Karpas-422 (cell line): ENCODE measurements around the gene PIEZO1. TPM values are rescaled to one million over a fixed set of nuclear protein-coding genes. Genes with fewer than 3 reads are reported as not detected.

Experiments
- DNase-seq: peaks from one replicate; pipeline ENCODE4 v3.0.0-alpha.2; 2015
- H2AFZ ChIP-seq: fragments of 200-600 bp; sonication (generic); 2 replicates; pipeline ENCODE4 v1.6.1; 2014; ENCODE audit warnings: antibody characterized with exemption, low read length, mixed read lengths
- H3K27ac ChIP-seq: fragments of 200-600 bp; sonication (generic); 2 replicates; pipeline ENCODE4 v1.5.1; 2014; ENCODE audit warnings: mild to moderate bottlenecking, low read length, moderate library complexity
- H3K27me3 ChIP-seq: fragments of 200-600 bp; sonication (generic); 2 replicates; pipeline ENCODE4 v1.6.1; 2014; ENCODE audit warnings: low read length, mixed read lengths
- H3K36me3 ChIP-seq: fragments of 200-600 bp; sonication (generic); 2 replicates; pipeline ENCODE4 v1.6.1; 2014; ENCODE audit warnings: low read length, mixed read lengths; ENCODE audit not compliant: insufficient read depth
- H3K4me1 ChIP-seq: fragments of 200-600 bp; sonication (generic); 2 replicates; pipeline ENCODE4 v1.6.1; 2014; ENCODE audit warnings: mild to moderate bottlenecking, low read length, mixed read lengths
- H3K4me2 ChIP-seq: fragments of 200-600 bp; sonication (generic); 2 replicates; pipeline ENCODE4 v1.6.1; 2014; ENCODE audit warnings: low read length, low read depth, mild to moderate bottlenecking; ENCODE audit not compliant: poor library complexity, severe bottlenecking
- H3K4me3 ChIP-seq: fragments of 200-600 bp; sonication (generic); 2 replicates; pipeline ENCODE4 v1.5.1; 2014; ENCODE audit warnings: mild to moderate bottlenecking, antibody characterized with exemption, low read length, mixed read lengths
- H3K79me2 ChIP-seq: fragments of 200-600 bp; sonication (generic); 2 replicates; pipeline ENCODE4 v1.6.1; 2014; ENCODE audit warnings: mild to moderate bottlenecking, low read length, mixed read lengths
- H3K9ac ChIP-seq: fragments of 200-600 bp; sonication (generic); 2 replicates; pipeline ENCODE4 v1.6.0; 2014; ENCODE audit warnings: low read length
- H3K9me2 ChIP-seq: fragments of 200-600 bp; sonication (generic), shearing (Covaris generic); replicated peaks from 2 replicates; pipeline ENCODE4 v1.6.0; 2014; ENCODE audit warnings: mild to moderate bottlenecking, low read length, moderate library complexity; ENCODE audit not compliant: insufficient read depth
- H3K9me3 ChIP-seq: fragments of 300-700, 200-600 bp; sonication (generic); 2 replicates; pipeline ENCODE4 v1.6.1; 2014; ENCODE audit warnings: low read length, mixed read lengths
- H4K20me1 ChIP-seq: fragments of 200-600 bp; sonication (generic); 2 replicates; pipeline ENCODE4 v1.6.1; 2014; ENCODE audit warnings: mild to moderate bottlenecking, antibody characterized with exemption, low read length, low read depth; ENCODE audit not compliant: insufficient read depth
- total RNA-seq: library from RNA; depleted of rRNA; stranded (reverse); fragments of >200 nt; shearing (Covaris generic); gene quantifications from 2 replicates; pipeline ENCODE4 v1.2.3, GENCODE V29; 2014; ENCODE audit warnings: low replicate concordance

PIEZO1 gene
- total RNA-seq, 1 experiment from 2014 or later = 1.8 TPM

GRCh38 chr16:88715312-88716190 lies 69.5 kb downstream of the PIEZO1 start:
- Histone ChIP-seq H3K4me2 (no peak overlapping the region), H4K20me1 (no peaks in the 10 kb centered on the region), H3K27ac (no peak overlapping the region), H3K79me2 (no peaks in the 10 kb centered on the region), H3K4me1 (no peaks in the 10 kb centered on the region), H3K27me3 (no peaks in the 10 kb centered on the region), H3K36me3 (no peaks in the 10 kb centered on the region), H3K9me3 (no peaks in the 10 kb centered on the region), H3K9me2 (no peaks in the 10 kb centered on the region), H2AFZ (no peak overlapping the region), H3K9ac (no peak overlapping the region), H3K4me3 (no peak overlapping the region)
- DNase-seq = no peak

GRCh38 chr16:88714420-88715302 lies 70.4 kb downstream of the PIEZO1 start:
- H3K9me2 ChIP-seq = no peaks in the 10 kb centered on the region
- H3K79me2 ChIP-seq = no peaks in the 10 kb centered on the region
- H3K4me3 ChIP-seq = no peak overlapping the region
- H3K4me1 ChIP-seq = no peaks in the 10 kb centered on the region
- no peaks in the 10 kb centered on the region for H3K9me3 ChIP-seq
- H3K36me3 ChIP-seq = no peaks in the 10 kb centered on the region
- no peak overlapping the region for H3K27ac ChIP-seq
- H2AFZ ChIP-seq = no peak overlapping the region
- no peak overlapping the region for H3K4me2 ChIP-seq
- DNase-seq = no peak
- H3K9ac ChIP-seq = no peak overlapping the region
- no peaks in the 10 kb centered on the region for H3K27me3 ChIP-seq
- no peaks in the 10 kb centered on the region for H4K20me1 ChIP-seq

GRCh38 chr16:88713568-88714419 lies 71.2 kb downstream of the PIEZO1 start:
- Histone ChIP-seq H3K27ac (no peak overlapping the region), H2AFZ (no peak overlapping the region), H3K4me1 (no peaks in the 10 kb centered on the region), H3K4me2 (no peak overlapping the region), H3K9ac (no peak overlapping the region), H3K9me3 (no peaks in the 10 kb centered on the region), H4K20me1 (no peaks in the 10 kb centered on the region), H3K4me3 (no peak overlapping the region), H3K9me2 (no peaks in the 10 kb centered on the region), H3K79me2 (no peaks in the 10 kb centered on the region), H3K36me3 (no peaks in the 10 kb centered on the region), H3K27me3 (no peaks in the 10 kb centered on the region)
- no peak for DNase-seq

DNA sequence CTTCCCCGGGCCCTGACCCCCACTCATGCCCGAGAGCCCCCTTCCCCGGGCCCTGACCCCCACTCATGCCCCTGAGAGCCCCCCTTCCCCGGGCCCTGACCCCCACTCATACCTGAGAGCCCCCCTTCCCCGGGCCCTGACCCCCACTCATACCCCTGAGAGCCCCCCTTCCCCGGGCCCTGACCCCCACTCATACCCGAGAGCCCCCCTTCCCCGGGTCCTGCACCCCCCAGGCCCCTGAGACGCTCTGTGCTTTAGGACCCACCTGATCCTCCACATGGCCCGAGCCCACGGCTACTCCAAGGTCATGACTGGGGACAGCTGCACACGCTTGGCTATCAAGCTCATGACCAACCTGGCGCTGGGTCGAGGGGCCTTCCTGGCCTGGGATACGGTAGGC lies 72.0 kb downstream of the PIEZO1 start:
- H3K27ac ChIP-seq = no peak overlapping the region
- no peaks in the 10 kb centered on the region for H3K9me2 ChIP-seq
- no peaks in the 10 kb centered on the region for H3K9me3 ChIP-seq
- no peaks in the 10 kb centered on the region for H3K4me1 ChIP-seq
- no peak overlapping the region for H2AFZ ChIP-seq
- H3K79me2 ChIP-seq = peaks cover 7% of the 10 kb centered on the region
- no peaks in the 10 kb centered on the region for H4K20me1 ChIP-seq
- H3K9ac ChIP-seq = no peak overlapping the region
- H3K36me3 ChIP-seq = no peaks in the 10 kb centered on the region
- H3K4me3 ChIP-seq = no peak overlapping the region
- no peaks in the 10 kb centered on the region for H3K27me3 ChIP-seq
- DNase-seq = no peak
- H3K4me2 ChIP-seq = no peak overlapping the region

GRCh38 chr16:88712362-88712979 lies 72.5 kb downstream of the PIEZO1 start:
- Histone ChIP-seq H3K9ac (no peak overlapping the region), H3K4me3 (no peak overlapping the region), H3K4me2 (no peak overlapping the region), H3K79me2 (peaks cover 13% of the 10 kb centered on the region), H3K27me3 (no peaks in the 10 kb centered on the region), H3K9me2 (no peaks in the 10 kb centered on the region), H3K36me3 (no peaks in the 10 kb centered on the region), H2AFZ (no peak overlapping the region), H3K27ac (no peak overlapping the region), H3K4me1 (peaks cover 2% of the 10 kb centered on the region), H3K9me3 (no peaks in the 10 kb centered on the region), H4K20me1 (no peaks in the 10 kb centered on the region)
- DNase-seq = no peak

GRCh38 chr16:88711750-88712340 lies 73.2 kb downstream of the PIEZO1 start:
- Histone ChIP-seq H2AFZ (no peak overlapping the region), H4K20me1 (no peaks in the 10 kb centered on the region), H3K4me1 (peaks cover 7% of the 10 kb centered on the region), H3K27me3 (no peaks in the 10 kb centered on the region), H3K9me2 (no peaks in the 10 kb centered on the region), H3K4me2 (no peak overlapping the region), H3K79me2 (peaks cover 19% of the 10 kb centered on the region), H3K4me3 (no peak overlapping the region), H3K27ac (no peak overlapping the region), H3K9me3 (no peaks in the 10 kb centered on the region), H3K9ac (no peak overlapping the region), H3K36me3 (no peaks in the 10 kb centered on the region)
- DNase-seq = no peak

DNA sequence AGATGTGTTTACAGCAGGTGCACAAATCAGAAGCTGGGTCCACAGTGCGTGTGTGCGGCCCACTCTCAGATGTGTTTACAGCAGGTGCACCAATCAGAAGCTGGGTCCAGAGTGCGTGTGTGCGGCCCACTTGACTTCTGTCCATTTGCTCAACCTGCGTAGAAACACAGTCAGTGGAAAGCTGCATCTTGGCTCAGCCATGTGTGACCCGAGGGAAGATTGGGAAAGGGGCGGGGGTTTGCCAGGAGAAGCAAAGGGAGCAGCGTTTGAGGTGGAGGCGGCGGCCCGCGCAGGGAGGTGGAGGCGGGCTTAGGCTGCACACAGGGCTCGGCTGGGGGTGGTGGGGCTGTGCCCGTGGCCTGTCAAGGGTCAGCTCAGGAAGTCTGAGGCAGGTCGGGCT lies 74.5 kb downstream of the PIEZO1 start:
- H3K9ac ChIP-seq = no peak overlapping the region
- no peaks in the 10 kb centered on the region for H4K20me1 ChIP-seq
- no peaks in the 10 kb centered on the region for H3K36me3 ChIP-seq
- H3K27ac ChIP-seq = no peak overlapping the region
- no peaks in the 10 kb centered on the region for H3K27me3 ChIP-seq
- no peak for DNase-seq
- no peaks in the 10 kb centered on the region for H3K9me3 ChIP-seq
- peaks cover 24% of the 10 kb centered on the region for H3K79me2 ChIP-seq
- H3K4me1 ChIP-seq = peaks cover 8% of the 10 kb centered on the region
- H3K4me3 ChIP-seq = no peak overlapping the region
- H2AFZ ChIP-seq = no peak overlapping the region
- no peaks in the 10 kb centered on the region for H3K9me2 ChIP-seq
- H3K4me2 ChIP-seq = no peak overlapping the region
